CD4-positive, alpha-beta T cell treated with Interleukin-6 at 100 ng/mL for 8 hours (primary cell): ENCODE results near the gene CNTNAP4.

Source experiments
- DNase-seq: peaks from one replicate; pipeline ENCODE4 v3.0.0-alpha.2; 2020; ENCODE audit warnings: mixed read lengths, low spot score

The CNTNAP4 gene

DNA sequence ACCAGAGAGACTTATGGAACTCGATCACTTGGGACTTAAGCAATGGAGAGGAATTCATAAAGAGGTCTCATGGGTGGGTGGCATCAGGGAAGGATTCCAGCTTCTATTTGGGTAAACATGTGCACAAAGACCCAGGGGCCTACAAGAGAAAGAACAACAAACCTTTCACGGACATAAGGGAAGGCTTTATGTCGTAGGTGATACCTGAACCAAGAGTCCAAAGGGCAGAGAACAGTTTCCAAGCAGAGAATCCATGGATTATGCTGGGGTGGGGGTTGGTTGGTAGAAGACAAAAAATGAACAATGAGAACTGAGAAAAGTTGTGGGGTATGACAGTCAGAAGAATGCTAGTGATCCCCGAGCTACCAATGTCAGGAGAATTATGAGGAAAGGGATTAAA, 119.8 kb downstream of the CNTNAP4 start:
- DNase-seq, result no peak

DNA sequence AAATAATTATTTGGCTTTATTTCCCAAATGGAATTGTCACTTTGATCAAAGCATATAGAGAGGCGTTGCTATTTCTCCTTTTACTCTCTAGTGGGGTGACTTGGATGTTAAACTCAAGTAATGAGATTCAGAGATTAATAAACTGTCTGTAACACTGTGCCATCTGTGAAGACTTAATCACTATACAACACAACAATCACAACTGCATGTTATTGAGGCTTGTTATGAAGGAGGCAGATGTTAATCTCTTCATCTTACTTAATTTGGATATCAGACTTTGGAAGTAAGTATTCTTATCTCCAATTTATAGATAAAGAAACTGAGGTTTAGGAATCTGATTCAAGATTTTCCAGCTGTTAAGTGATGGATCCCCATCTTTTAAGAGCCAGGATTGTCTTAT, 132.5 kb downstream of the CNTNAP4 start:
- DNase-seq, result no peak

DNA sequence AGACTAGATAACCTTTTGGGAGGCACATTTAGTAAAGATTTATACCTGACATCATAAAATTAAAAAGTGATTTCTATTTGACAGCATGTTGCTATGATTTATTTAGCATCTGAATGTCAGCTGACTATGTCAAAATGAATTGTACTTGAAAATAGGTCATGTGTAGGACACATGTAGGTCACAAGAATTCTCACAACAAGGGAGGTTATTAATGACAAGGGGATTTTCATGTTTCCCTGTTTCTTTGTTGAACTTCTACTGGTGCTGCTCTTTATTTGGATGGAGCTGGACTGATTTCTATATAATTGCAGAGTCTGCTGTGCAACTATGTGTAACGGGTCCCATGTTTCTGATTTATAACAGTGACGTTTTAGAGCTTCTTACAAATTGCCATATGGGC, 144.4 kb downstream of the CNTNAP4 start:
- no peak for DNase-seq

DNA sequence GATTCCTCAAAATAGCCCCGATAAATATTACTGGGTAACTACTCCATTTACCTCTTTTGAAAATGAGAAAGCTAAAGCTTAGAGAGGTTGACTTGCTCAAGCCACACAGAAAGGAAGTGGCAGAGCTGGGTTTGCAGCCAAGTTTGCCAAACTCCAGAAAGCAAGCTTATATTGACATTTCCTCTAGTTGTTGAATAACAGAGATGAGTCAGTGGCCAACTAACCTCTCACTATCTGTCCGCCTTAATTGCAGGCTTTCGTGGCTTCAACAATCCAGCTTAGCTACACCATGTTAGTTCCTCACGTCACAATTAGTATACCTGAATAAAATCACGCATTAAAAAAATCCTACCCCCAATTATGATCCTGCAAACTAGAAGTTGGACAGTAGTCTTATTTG, 151.7 kb downstream of the CNTNAP4 start:
- DNase-seq, result no peak

DNA sequence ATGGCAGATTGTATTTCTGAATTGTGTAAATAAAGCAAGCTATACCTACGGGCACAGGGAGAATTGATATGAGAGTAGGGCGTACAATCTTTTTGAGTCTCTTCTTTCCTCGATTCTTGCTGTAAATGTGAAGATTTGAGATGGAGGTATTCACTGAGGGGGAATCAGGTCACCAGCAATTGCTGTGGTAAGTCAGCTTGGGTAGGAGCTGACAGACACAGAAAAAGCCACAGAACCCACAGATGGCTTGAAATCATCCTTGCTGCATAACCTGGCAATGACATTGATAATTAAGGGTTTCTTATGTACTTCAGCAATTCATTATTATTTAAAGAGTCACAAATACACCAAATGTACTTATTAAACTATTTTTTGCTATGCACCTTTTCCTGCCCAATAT, 164.2 kb downstream of the CNTNAP4 start:
- no peak for DNase-seq

DNA sequence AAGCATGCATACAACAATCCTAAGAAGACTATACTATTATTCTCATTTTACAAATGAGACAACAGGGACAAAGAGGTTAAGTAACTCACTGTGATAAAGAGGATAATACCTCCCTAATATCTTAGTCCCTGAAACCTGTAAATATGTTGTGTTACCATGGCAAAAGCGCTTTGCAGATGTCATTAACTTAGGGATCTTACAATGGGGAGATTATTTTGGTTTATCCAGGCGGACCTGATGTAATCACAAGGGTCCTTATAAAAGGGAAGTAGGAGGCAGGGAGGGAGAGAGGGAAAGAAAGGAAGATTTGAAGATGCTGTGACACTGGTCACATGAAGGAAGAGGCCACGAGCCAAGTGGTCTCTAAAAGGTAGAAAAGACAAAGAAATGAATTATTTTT, 164.7 kb downstream of the CNTNAP4 start:
- no peak for DNase-seq

DNA sequence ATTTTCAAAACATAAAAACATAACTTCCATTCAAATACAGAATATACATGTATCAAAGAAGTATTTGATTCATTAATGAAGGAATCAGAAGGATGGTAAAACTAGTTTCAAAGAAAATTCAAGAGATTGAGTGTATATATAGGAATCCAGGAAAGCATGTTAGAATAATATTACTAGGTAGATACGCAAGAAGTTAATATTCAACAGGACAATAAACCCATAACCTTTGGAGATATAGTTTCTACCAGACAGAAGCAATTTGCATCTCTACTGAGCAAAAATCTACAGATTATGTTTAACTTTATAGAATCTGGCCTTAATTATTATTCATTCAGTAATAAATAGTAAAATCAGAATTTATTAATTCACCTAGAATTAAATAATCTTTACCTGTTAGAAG, 166.8 kb downstream of the CNTNAP4 start:
- no peak for DNase-seq

DNA sequence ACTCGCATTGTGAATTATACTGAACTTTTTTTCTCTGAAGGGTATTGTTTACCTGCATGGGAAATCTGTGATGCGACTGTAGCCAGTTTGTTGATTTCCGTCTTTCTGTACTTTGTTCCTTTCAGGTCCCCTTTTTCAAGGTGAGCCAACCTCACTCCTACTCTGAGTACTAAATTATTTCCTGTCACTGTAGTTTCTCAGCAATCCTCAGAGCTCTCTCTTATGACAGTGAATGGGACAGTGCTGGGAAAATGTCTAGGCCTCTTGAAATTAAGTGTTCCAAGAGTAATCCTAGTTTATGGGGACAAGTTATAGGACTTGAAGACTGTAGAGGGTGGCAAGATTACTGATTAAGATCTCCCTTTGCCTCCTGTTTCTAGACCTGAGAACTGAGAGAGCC, 167.6 kb downstream of the CNTNAP4 start:
- DNase-seq, result no peak

DNA sequence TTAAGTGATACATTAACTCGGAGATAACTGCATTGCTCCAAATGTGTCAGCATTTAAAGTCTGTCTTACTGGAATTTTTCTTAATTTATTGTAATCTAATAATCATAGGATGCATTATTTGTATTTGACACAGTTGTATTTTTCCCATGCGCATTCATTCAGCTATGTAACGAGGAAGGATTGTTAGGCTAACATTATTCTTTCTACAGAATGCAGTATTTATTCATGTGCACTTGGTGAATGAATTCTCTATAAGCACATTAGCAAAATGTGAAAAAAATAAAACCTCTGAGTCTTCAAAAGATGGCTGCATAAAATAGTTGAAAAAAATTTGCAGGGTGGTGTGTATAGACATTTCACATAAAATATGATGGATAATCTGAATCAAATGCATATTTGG, 168.6 kb downstream of the CNTNAP4 start:
- no peak for DNase-seq

DNA sequence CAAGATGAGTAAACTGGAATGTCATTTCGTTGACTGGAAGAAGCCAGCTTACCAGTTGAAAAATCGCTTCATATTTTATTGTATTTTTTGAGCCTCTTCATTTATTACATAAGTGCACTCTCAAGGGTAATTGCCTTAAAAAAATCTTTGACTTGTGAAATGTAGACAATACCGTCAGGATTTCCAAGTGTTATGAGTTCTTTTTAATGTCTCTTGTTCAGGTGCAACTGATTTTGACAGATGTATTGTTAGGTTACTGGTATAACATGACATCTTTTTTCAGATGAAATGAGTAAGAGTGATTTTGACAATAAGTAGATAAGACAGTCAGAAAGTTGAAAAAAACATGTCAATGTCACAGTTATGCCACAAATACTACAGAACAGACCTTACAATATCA, 169.1 kb downstream of the CNTNAP4 start:
- DNase-seq, result no peak

DNA sequence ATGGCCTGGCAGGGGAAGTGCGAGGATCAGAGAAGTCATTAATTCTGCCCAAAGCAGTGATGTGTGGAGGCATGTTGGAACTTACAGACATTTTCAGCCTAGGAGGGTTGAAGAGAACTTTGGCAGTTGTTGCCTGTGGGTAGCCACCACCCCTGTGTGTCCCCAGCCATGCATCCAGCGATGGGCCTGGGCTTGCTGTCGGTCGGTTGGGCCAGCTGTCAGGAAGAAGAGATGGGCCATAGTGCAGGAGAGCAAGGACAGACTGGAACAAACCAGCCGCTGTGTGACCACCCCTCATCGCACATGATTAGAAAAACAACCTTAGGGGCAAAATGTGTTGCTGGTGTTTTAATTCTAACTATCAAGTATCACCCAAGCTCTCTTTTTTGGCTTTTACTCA, 173.7 kb downstream of the CNTNAP4 start:
- no peak for DNase-seq

DNA sequence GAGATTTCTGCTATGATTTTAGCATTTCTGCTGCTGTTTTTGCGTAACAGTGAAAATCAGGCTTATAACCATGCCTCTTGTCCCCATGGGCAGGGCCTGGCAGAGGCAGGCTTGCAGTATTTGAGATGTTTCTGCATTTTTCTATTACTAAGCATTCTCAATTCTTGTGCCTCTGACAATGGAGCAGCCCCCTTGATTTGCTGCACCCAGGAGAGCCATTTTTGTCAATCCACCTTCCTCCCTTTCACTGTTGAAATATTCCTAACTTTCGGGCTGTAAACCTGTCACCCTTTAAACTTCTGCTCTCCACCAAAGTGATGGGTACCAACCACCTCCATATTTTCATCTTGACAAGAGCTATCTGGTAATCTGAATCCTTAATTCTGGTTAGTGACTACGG, 178.1 kb downstream of the CNTNAP4 start:
- no peak for DNase-seq

DNA sequence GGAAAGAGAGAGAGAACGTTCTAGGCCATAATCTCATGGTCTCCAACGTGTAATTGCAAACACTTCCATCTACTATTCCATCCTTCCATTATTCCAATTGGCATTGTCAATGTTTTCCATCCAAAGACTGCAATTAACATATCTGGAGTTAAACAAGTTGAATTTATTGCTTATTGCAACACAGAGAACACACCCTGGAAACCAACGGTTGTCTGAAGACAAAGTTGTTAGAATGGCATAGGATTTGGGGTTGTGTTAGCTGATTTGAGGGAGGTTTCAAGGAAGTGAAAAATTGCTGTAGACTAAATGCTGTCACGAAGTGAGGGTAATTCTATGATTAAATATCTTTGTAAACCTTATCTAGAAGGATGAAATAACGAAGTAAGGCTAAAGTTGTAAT, 178.8 kb downstream of the CNTNAP4 start:
- DNase-seq, result no peak

DNA sequence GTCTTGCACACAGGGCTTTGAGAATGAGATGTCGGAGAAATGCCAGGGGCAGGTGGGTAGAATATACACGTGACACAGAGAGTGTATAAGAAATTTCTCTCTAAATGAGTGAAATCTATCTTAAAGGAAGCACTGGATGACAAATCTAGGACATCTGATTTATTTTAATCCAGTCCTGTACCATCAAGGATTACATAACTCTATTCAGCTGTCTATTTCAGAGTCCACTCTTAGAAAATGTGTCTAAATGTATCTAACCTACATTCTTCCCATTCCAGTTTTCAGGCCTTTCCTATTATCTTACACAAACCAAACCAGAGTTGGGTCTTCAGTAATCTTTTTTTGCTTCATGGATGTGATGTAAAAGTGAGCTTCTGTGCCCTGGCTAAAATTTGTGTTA, 181.9 kb downstream of the CNTNAP4 start:
- DNase-seq, result no peak

DNA sequence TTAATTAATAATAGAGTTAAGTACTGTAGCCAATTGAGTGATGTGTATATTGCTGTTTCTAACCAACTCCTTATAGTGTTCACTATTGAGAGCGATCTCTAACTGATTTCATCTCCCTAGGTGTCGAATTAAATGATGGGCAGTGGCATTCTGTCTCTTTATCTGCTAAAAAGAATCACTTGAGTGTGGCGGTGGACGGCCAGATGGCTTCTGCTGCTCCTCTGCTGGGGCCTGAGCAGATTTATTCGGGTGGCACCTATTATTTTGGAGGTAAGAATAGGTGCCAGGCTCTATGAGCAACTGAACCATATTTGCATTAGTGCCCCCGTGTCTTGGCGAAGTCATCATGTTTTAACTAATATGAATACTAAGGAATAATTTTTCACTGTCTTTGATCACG, 184.6 kb downstream of the CNTNAP4 start:
- DNase-seq, result no peak

DNA sequence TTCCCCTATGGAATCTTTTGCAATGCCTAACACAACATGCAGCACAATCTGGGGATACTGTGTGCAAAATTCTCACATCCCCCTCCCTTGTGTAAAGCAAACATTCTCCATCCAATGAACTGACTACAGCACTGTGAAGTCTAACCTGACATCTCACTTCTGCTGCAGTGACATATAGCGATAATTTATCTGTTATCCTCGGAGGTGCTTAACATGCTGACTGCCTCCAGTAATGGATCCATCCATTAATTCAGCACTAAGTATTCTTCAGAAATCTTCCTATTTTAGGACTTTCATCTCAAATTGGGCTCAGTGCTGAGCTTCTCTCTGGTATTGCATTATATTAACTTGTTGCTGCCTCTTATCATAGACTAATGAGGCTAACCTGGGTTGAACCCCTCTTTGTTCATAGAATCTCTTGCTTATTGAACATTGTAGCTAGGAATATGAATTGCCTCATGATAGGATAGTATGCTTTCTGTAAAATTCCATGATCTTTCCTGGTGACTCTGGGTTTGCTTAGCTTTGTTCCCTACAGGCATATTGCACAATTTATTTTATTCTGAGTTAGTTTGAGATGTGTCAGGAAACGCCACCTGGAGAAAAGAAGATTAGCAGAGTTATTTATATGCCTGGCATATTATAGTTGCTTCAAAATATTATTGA, 187.9 kb downstream of the CNTNAP4 start:
- DNase-seq, result no peak

DNA sequence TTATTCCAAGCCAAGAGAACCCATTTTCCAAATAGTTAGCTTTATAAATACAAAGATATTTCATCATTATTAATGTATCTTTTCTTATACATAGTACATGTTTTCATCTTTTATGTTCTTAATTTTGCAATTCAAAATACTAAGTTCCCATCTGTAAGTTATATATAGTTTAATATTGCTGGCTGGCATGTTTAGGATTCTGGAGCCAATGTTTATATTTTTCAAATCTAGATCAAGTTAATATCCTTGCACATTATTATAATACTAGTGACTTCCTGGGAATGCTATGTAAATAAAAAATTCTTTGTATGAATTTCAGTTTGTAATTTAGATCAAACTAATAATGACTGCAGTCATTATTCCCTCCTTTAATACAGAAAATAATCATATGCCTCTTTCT, 189.7 kb downstream of the CNTNAP4 start:
- DNase-seq, result no peak

DNA sequence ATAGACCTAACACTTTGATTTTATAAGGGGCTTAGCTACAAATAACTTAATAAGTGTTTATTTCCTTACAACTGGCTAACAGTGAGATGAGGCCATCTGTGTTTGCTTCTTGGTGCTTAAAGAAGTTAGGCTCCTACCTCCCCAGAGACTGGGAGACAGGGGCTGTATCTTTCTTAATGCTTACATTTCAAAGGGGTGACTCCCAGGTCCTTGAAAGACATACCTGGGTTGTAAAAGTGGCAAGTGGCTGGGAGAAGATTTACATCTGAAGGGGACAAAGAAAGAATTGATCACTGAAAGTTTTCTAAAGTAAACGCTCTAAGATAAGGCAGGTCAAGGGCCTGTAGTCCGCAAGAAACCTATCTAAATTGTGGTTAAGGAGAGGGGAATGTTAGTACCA, 196.8 kb downstream of the CNTNAP4 start:
- DNase-seq, result no peak

DNA sequence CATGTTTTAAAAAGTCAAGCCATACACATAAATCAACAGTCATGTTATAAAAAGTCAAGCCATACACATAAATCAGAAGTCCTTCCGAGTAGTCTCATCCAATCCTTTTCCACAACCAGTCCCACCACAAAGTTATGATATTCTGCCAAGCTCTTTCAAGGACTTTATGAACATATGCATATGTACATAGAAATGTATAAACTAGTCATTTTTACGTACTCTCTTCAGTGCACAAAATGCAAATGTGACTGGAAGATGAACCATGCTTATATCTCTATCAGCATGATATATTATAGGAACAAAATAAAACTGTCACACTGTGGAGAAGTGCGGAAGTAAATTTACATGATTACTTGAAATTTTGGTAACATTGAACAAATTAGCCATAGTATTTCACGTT, 200.9 kb downstream of the CNTNAP4 start:
- no peak for DNase-seq

DNA sequence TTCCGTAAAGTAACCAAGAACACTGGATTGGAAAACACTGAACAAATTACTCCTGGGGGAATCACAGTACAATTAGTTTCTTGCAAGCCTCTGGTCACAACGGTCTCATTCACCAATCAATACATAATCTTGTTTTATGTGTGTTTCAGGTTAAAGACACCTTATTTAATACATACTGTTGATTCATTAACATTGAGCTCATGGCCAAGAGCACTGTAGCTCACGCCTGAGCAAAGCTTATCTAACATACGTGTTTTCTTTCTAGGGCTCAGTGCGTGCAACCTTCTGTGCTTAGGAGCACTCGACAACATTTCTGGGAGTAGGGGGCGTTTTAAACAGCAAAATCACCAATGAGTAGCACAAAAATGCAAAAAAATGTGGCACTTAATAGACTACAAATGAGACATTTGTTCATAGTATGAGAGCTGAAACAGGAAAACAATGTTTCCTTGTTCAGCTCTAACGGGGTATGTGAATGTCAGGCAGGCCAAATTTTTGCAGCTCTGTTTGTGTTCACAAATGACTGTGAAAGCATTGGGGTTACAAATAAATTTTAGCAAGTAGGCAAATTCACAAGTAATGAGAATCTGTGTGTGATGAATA, 206.2 kb downstream of the CNTNAP4 start:
- no peak for DNase-seq

DNA sequence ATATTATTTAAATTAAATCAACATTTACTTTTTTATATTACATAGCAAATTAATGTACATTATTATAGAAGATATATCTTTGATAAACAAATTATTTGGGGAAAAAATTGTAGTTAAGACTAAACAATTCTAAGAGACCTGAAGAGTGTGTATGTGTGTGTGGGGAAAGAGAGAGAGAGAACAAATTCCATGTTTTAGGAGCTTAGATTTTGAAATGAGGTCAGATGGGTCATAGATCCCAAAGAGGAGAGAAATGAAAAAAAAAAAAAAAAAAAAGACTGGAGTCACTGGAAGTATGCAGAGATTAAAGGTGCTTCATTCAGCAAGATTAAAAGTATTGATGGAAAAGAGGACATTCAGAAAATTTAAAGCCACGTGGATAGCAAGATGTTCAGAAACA, 206.8 kb downstream of the CNTNAP4 start:
- DNase-seq, result no peak

DNA sequence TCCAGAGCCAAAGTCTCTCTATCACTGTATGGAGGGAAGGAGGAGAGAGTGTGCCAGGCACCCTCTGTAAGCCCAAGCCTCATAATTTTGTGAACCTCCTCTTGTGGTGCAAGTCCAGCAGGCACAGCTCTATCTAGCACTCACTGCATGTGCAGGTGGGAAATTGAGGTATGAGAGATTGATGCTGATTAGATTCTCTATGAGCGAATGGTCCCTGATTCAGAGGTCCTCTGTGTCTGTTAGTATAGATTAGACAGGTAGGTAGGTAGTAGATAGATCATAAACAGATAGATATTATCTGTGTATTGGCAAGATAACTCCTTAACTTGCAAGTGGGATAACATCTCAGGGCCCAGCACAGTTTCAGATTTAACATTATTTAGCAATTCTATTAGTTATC, 209.5 kb downstream of the CNTNAP4 start:
- DNase-seq, result no peak

DNA sequence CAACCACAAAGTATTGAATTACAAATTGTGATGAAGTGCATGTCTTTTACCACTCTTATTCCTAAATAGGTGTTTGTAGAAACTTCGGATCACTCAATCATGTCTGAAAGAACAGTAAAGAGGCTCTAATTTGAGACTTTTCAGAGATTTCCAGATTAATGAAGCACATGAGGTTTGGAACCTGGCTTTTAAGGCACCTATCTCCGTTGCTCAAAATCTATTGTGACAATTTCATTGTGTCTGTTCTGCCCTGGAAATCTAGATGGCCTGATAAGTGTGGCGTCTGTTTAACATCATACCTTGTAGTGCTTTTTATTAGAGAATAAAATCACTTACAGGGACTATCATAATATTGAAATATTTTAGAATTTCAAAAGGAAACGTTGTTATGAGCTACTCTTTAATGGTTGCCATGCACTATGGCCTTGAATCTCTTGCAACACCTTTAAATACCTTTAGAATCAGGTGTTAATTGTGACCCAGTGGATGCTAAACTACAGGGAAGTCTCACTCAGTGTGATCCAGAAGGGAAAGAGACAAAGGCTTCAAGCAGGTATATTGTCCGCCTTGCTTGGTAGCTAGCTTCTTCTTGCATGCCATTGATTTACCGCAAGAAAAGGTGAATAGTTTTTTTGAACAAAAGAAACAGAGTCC, 210.3 kb downstream of the CNTNAP4 start:
- DNase-seq, result no peak

DNA sequence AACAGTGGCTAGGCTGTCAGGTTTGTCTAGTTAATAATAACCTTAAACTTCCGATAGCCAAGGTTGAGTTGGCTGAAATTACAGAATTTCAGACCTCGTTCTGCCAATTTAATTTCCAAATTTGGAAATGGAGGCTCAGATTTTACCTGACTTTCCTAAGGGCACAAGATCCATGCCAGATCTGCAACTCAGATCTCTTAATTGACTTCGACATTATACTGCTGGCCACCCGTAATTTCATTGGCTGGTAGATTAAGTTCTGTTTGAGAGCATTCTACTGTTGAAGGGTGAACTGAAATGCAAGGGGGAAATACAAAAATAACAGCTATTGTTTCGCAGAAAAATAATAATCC, 210.8 kb downstream of the CNTNAP4 start:
- no peak for DNase-seq
